Measurements from ENCODE around the gene C1QTNF4.

DNA sequence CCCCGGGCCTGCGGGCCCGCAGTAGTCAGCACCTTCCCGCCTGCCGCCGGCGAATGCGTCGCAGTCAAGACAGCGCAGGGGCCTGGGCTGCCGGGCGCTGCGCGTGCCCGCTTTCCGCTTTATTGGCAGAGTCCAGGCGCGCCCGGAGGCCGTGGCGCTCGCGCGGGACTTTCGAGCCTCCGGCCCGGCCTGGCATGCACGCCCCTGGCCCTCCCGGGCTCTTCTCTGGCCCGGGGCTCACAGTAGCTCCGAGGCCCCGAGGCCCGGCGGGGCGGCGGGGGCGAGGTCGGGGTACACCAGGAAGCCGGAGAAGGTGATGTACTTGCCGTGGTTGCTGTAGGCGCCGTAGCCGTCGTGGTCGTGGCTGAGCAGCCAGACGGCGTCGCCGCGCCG, 4.6 kb downstream of the C1QTNF4 start:
- TF ChIP-seq, protein P1, sequence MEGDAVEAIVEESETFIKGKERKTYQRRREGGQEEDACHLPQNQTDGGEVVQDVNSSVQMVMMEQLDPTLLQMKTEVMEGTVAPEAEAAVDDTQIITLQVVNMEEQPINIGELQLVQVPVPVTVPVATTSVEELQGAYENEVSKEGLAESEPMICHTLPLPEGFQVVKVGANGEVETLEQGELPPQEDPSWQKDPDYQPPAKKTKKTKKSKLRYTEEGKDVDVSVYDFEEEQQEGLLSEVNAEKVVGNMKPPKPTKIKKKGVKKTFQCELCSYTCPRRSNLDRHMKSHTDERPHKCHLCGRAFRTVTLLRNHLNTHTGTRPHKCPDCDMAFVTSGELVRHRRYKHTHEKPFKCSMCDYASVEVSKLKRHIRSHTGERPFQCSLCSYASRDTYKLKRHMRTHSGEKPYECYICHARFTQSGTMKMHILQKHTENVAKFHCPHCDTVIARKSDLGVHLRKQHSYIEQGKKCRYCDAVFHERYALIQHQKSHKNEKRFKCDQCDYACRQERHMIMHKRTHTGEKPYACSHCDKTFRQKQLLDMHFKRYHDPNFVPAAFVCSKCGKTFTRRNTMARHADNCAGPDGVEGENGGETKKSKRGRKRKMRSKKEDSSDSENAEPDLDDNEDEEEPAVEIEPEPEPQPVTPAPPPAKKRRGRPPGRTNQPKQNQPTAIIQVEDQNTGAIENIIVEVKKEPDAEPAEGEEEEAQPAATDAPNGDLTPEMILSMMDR (IDR thresholded peaks at IDR 0.05) = no peak
- TF ChIP-seq POLR2AphosphoS5 (IDR thresholded peaks at IDR 0.05) (no peak), EP300 (IDR thresholded peaks at IDR 0.05) (no peak)
